Loucy (cell line): ENCODE data around the gene RAB41.
"Not testable (repeated sequence)": the region's sequence is repeated elsewhere in the genome, so short reads cannot be mapped to it uniquely, and the experiment has no call there.

Experiments used
- H2AFZ ChIP-seq: fragments of 200-600 bp; sonication (generic); 2 replicates; pipeline ENCODE4 v1.6.0; 2016; ENCODE audit warnings: antibody characterized with exemption, mild to moderate bottlenecking, low read length, moderate library complexity
- H3F3A ChIP-seq: fragments of 200-600 bp; 2 replicates; pipeline ENCODE4 v1.6.0; 2016; ENCODE audit warnings: antibody characterized with exemption, low read depth, mild to moderate bottlenecking
- H3K27me3 ChIP-seq: fragments of 200-600 bp; sonication (generic); 2 replicates; pipeline ENCODE4 v1.6.1; 2014; ENCODE audit warnings: low read length, mild to moderate bottlenecking; ENCODE audit not compliant: insufficient read depth, poor library complexity, severe bottlenecking
- H3K36me3 ChIP-seq: fragments of 200-600 bp; sonication (generic); 2 replicates; pipeline ENCODE4 v1.6.1; 2016; ENCODE audit warnings: low read length; ENCODE audit not compliant: insufficient read depth
- H3K4me1 ChIP-seq: fragments of 200-600 bp; sonication (generic); 2 replicates; pipeline ENCODE4 v1.5.1; 2014; ENCODE audit warnings: low read length, mild to moderate bottlenecking; ENCODE audit not compliant: insufficient read depth, poor library complexity, severe bottlenecking
- H3K4me2 ChIP-seq: fragments of 200-600 bp; sonication (generic); 2 replicates; pipeline ENCODE4 v1.6.0; 2014; ENCODE audit warnings: antibody characterized with exemption, low read length, low read depth, mild to moderate bottlenecking; ENCODE audit not compliant: poor library complexity, severe bottlenecking
- H3K4me3 ChIP-seq: fragments of 200-600 bp; sonication (generic); 2 replicates; pipeline ENCODE4 v1.5.1; 2014; ENCODE audit warnings: low read length, mild to moderate bottlenecking, mixed read lengths; ENCODE audit not compliant: poor library complexity, severe bottlenecking
- H3K79me2 ChIP-seq: fragments of 200-600 bp; sonication (generic); 2 replicates; pipeline ENCODE4 v1.6.1; 2014; ENCODE audit warnings: low read length; ENCODE audit not compliant: insufficient read depth
- H3K9ac ChIP-seq: fragments of 200-600 bp; sonication (generic); 2 replicates; pipeline ENCODE4 v1.6.0; 2014; ENCODE audit warnings: mild to moderate bottlenecking, low read depth, low read length, moderate library complexity; ENCODE audit not compliant: poor library complexity, severe bottlenecking
- H3K9me2 ChIP-seq: fragments of 200-600 bp; sonication (generic); replicated peaks from 2 replicates; pipeline ENCODE4 v1.6.1; 2016; ENCODE audit warnings: low read depth, low read length, mixed read lengths
- H3K9me3 ChIP-seq: fragments of 200-600 bp; sonication (generic); 2 replicates; pipeline ENCODE4 v1.6.1; 2014; ENCODE audit warnings: mild to moderate bottlenecking, antibody characterized with exemption, low read length, low read depth; ENCODE audit not compliant: insufficient read depth
- H4K20me1 ChIP-seq: fragments of 200-600 bp; sonication (generic); 2 replicates; pipeline ENCODE4 v1.6.0; 2014; ENCODE audit warnings: antibody characterized with exemption, low read length, mild to moderate bottlenecking; ENCODE audit not compliant: insufficient read depth, poor library complexity, severe bottlenecking
- EZH2phosphoT487 ChIP-seq: fragments of 200-600 bp; IDR thresholded peaks from 2 replicates; pipeline ENCODE4 v1.6.1; 2018; ENCODE audit warnings: antibody characterized with exemption, mild to moderate bottlenecking, moderate library complexity, borderline replicate concordance
- TF ChIP-seq, protein P1 (sequence below): fragments of 200-600 bp; sonication (generic); conservative IDR thresholded peaks from 2 replicates; pipeline ENCODE4 v1.5.1; 2014; ENCODE audit warnings: mild to moderate bottlenecking, antibody characterized with exemption, low read length

The RAB41 gene

DNA sequence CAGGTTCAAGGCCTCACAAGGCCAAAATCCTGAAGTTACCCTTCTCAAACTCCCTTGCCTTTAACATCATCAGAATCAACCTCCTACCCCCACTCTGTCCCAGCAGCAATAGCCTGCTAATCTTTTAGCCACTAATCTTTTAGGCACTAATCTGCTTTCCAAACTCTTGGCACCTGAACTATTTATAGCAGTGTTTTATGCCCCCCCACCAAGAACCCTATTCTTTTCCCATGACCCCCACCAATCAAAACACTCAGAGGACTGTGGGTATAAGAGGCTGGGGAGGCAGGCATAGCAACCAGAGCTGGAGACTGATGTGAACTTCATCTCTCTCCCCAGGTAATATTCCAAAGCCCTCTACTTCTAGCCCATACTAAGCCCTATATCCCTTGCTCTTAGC is 13.9 kb upstream of the RAB41 start, which contains the start of gene ARR3:
TSS of gene ARR3 (plus strand) at position 301 of the 400 bp plus-strand sequence. CDS start 1,052 bp downstream, outside the sequence.
- no peaks in the 10 kb centered on the region for H3K4me1 ChIP-seq
- no peak within 1 kb of the TSS for H3K4me2 ChIP-seq
- no peak for TF ChIP-seq EZH2phosphoT487
- TF ChIP-seq, protein P1, sequence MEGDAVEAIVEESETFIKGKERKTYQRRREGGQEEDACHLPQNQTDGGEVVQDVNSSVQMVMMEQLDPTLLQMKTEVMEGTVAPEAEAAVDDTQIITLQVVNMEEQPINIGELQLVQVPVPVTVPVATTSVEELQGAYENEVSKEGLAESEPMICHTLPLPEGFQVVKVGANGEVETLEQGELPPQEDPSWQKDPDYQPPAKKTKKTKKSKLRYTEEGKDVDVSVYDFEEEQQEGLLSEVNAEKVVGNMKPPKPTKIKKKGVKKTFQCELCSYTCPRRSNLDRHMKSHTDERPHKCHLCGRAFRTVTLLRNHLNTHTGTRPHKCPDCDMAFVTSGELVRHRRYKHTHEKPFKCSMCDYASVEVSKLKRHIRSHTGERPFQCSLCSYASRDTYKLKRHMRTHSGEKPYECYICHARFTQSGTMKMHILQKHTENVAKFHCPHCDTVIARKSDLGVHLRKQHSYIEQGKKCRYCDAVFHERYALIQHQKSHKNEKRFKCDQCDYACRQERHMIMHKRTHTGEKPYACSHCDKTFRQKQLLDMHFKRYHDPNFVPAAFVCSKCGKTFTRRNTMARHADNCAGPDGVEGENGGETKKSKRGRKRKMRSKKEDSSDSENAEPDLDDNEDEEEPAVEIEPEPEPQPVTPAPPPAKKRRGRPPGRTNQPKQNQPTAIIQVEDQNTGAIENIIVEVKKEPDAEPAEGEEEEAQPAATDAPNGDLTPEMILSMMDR, result no peak
- no peaks in the 10 kb centered on the region for H3K36me3 ChIP-seq
- no peak within 1 kb of the TSS for H2AFZ ChIP-seq
- H3K9me3 ChIP-seq, result no peaks in the 10 kb centered on the region
- no peaks in the 10 kb centered on the region for H3K27me3 ChIP-seq
- H3K79me2 ChIP-seq, result no peaks in the 10 kb centered on the region
- no peak within 1 kb of the TSS for H3K9ac ChIP-seq
- no peaks in the 10 kb centered on the region for H4K20me1 ChIP-seq
- no peak within 1 kb of the TSS for H3K4me3 ChIP-seq
- H3F3A ChIP-seq, result no peaks in the 10 kb centered on the region
- no peaks in the 10 kb centered on the region for H3K9me2 ChIP-seq

DNA sequence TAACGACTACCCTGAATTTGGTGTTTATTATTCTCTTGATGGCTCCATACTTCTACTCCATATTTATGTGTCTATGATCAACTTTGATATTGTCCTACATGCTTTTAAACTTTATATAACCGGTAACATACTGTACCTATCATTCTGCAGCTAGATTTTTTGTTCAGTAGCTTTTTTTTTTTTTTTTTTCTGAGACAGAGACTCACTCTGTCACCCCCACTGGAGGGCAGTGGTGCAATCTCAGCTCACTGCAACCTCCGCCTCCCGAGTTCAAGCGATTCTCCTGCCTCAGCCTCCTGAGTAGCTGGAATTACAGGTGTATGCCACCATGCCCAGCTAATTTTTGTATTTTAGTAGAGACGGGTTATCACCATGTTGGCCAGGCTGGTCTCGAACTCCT is 7.9 kb upstream of the RAB41 start:
- H3K9me3 ChIP-seq, H3K4me3 ChIP-seq, H3K9ac ChIP-seq, H3K9me2 ChIP-seq, H3K4me1 ChIP-seq, H3K79me2 ChIP-seq, H4K20me1 ChIP-seq, H3K4me2 ChIP-seq, H3F3A ChIP-seq, H2AFZ ChIP-seq, H3K36me3 ChIP-seq, H3K27me3 ChIP-seq: not testable (repeated sequence)

DNA sequence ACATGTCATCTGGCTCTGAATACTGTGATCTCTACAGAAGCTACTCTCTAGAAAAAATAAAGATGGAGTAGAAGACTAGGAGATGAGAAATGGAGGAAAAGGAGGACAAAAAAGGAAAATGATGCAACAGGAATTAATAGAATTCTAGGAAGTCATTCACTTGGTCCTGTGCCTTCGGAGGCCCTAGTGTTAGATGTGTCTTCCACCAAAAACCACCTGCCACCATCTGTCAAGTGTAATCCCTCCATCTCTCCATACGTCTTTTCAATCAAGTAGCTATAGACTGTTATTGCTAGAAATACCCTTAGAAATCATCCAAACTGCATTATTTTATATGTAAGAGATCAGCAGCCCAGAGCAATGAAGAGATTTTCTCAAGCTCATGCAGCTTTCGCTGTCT is 2.9 kb upstream of the RAB41 start:
- no peaks in the 10 kb centered on the region for H3K9me2 ChIP-seq
- H3K27me3 ChIP-seq, result no peaks in the 10 kb centered on the region
- H3K36me3 ChIP-seq, result no peaks in the 10 kb centered on the region
- no peak overlapping the region for H3K4me2 ChIP-seq
- no peaks in the 10 kb centered on the region for H3K9me3 ChIP-seq
- no peak overlapping the region for H2AFZ ChIP-seq
- no peak overlapping the region for H3K9ac ChIP-seq
- no peak overlapping the region for H3K4me3 ChIP-seq
- no peaks in the 10 kb centered on the region for H3K79me2 ChIP-seq
- H3K4me1 ChIP-seq, result no peaks in the 10 kb centered on the region
- H3F3A ChIP-seq, result no peaks in the 10 kb centered on the region
- H4K20me1 ChIP-seq, result no peaks in the 10 kb centered on the region
- TF ChIP-seq, protein P1, result no peak

DNA sequence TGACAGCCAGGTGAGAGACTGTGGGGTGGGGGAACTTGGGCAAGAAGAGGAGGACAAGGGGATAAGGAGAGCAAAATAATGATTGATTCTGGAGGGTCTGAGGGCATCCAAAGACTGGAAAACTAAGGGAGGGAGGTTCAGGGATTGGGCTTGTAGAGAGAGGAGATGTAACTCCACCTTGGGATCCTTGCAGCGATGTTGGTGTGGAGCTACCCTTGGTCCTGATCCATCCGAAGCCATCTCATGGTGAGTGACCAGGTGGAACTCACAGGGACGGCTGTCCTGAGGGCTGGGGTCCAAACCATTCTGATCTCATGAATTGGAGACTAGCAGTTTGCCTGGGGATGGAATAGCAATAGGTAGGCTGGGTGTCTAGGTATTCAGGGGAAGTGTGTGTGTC is 1.4 kb upstream of the RAB41 start:
- Histone ChIP-seq H3K4me1 (no peaks in the 10 kb centered on the region), H3K9ac (no peak overlapping the region), H3K9me3 (no peaks in the 10 kb centered on the region), H3K79me2 (no peaks in the 10 kb centered on the region), H3K4me2 (no peak overlapping the region), H4K20me1 (no peaks in the 10 kb centered on the region), H3K4me3 (no peak overlapping the region), H3K36me3 (no peaks in the 10 kb centered on the region), H3K9me2 (no peaks in the 10 kb centered on the region), H3F3A (no peaks in the 10 kb centered on the region), H3K27me3 (no peaks in the 10 kb centered on the region), H2AFZ (no peak overlapping the region)
- TF ChIP-seq, protein P1, result no peak
- no peak for TF ChIP-seq EZH2phosphoT487
